Adipose tissue (tissue), 3 donors: Measurements from ENCODE around the gene MLC1. TPM values are rescaled to one million over a fixed set of nuclear protein-coding genes. Genes with fewer than 3 reads are reported as not detected.
"Not testable (repeated sequence)": the region's sequence is repeated elsewhere in the genome, so short reads cannot be mapped to it uniquely, and the experiment has no call there.

Experiments used
- H3K27ac ChIP-seq: one replicate; pipeline ENCODE4 v1.5.1; 2013; ENCODE audit warnings: low read depth, low read length
- WGBS, 3 donors: extraction: QIAGEN DNeasy Blood & Tissue Kit; methylation state at CpG; one replicate each; pipeline ENCODE4 v1.1.7; 2013; 5-methylcytosine and 5-hydroxymethylcytosine counted together
- polyA plus RNA-seq, 3 donors: library from polyadenylated mRNA; stranded (reverse); fragments of 200-250 nt; gene quantifications; one replicate each; pipeline ENCODE4 v1.2.3, GENCODE V29; 2013
- donor health status: healthy with polysubstance abuse.
- donor health status: Bipolar disorder and iron deficiency.
- donor health status: healthy.

The MLC1 gene
- polyA plus RNA-seq, 3 donors, result 0.08 to 0.16 TPM; not detected in 1

GRCh38 chr22:50105208-50106100 lies 20.2 kb upstream of the MLC1 start:
- WGBS, 3 donors, result 36 to 68% (median 41%) methylated on average over 9 of the region's 9 CpGs
- no peak overlapping the region for H3K27ac ChIP-seq

GRCh38 chr22:50104141-50104544 lies 18.9 kb upstream of the MLC1 start:
- no peak overlapping the region for H3K27ac ChIP-seq
- WGBS, 3 donors, result 68 to 73% (median 69%) methylated on average over 6 of the region's 6 CpGs

- WGBS, 3 donors, result 40 to 57% (median 48%) methylated on average over 11 of the region's 11 CpGs
- no peak overlapping the region for H3K27ac ChIP-seq
These were observed 17.7 kb upstream of the MLC1 start for GRCh38 chr22:50102946-50103345.

GRCh38 chr22:50101870-50102565 lies 16.8 kb upstream of the MLC1 start:
- H3K27ac ChIP-seq, result no peak overlapping the region
- 61 to 73% (median 62%) methylated on average over 10 of the region's 10 CpGs for WGBS, 3 donors

- 91 to 96% (median 92%) methylated on average over 3 of the region's 3 CpGs for WGBS, 3 donors
- no peak overlapping the region for H3K27ac ChIP-seq
These were observed 12.8 kb upstream of the MLC1 start for GRCh38 chr22:50098052-50098451.

GRCh38 chr22:50092342-50092741 lies 7.1 kb upstream of the MLC1 start:
- 61 to 78% (median 76%) methylated on average over 5 of the region's 5 CpGs for WGBS, 3 donors
- no peak overlapping the region for H3K27ac ChIP-seq

GRCh38 chr22:50091092-50091768 lies 6.0 kb upstream of the MLC1 start:
- 73 to 86% (median 81%) methylated on average over 29 of the region's 29 CpGs for WGBS, 3 donors
- H3K27ac ChIP-seq, result no peak overlapping the region

- no peak overlapping the region for H3K27ac ChIP-seq
These were observed 5.1 kb upstream of the MLC1 start for GRCh38 chr22:50090412-50090714.

GRCh38 chr22:50089682-50090411 lies 4.6 kb upstream of the MLC1 start, which contains the start of gene MOV10L1:
TSS of gene MOV10L1 (plus strand) at chr22:50090006. CDS start at chr22:50090089, 83 bp downstream.
- H3K27ac ChIP-seq, result no peak within 1 kb of the TSS
- 43 to 48% (median 47%) methylated on average over 69 to 83 of the region's 83 CpGs for WGBS, 3 donors

More at GRCh38 chr22:50090412-50090714, 5.1 kb upstream of the MLC1 start:
- WGBS, 3 donors, result 90 to 95% (median 93%) methylated on average over 22 of the region's 22 CpGs

- WGBS, 3 donors, result 81 to 85% (median 83%) methylated on average over 11 of the region's 11 CpGs
- H3K27ac ChIP-seq, result no peak overlapping the region
These were observed 4.0 kb upstream of the MLC1 start for GRCh38 chr22:50089231-50089630.

GRCh38 chr22:50088096-50088495 lies 2.9 kb upstream of the MLC1 start:
- H3K27ac ChIP-seq, result no peak overlapping the region
- 94 to 98% (median 98%) methylated on average over 11 to 12 of the region's 12 CpGs for WGBS, 3 donors

- H3K27ac ChIP-seq, result no peak overlapping the region
- WGBS, 3 donors, result 87 to 96% (median 95%) methylated on average over 12 of the region's 12 CpGs
These were observed 2.4 kb upstream of the MLC1 start for GRCh38 chr22:50087646-50088045.

GRCh38 chr22:50086975-50087374 lies 1.7 kb upstream of the MLC1 start:
- WGBS, 3 donors, result 81 to 88% (median 87%) methylated on average over 4 of the region's 4 CpGs

GRCh38 chr22:50086526-50086925 lies 1.3 kb upstream of the MLC1 start:
- H3K27ac ChIP-seq, result no peak overlapping the region
- 55 to 70% (median 60%) methylated on average over 5 of the region's 5 CpGs for WGBS, 3 donors

More at GRCh38 chr22:50086975-50087374, 1.7 kb upstream of the MLC1 start:
- H3K27ac ChIP-seq, result not testable (repeated sequence)

- 48 to 83% (median 54%) methylated on average over 16 of the region's 16 CpGs for WGBS, 3 donors
- no peak overlapping the region for H3K27ac ChIP-seq
These were observed 608 bp downstream of the MLC1 start for GRCh38 chr22:50084614-50085021.

GRCh38 chr22:50084080-50084477 lies 1.1 kb downstream of the MLC1 start:
- H3K27ac ChIP-seq, result no peak overlapping the region
- WGBS, 3 donors, result 52 to 74% (median 65%) methylated on average over 10 of the region's 10 CpGs

GRCh38 chr22:50083462-50084079 lies 1.7 kb downstream of the MLC1 start:
- no peak overlapping the region for H3K27ac ChIP-seq
- 56 to 68% (median 64%) methylated on average over 10 to 18 of the region's 18 CpGs for WGBS, 3 donors

GRCh38 chr22:50082961-50083461 lies 2.2 kb downstream of the MLC1 start:
- no peak overlapping the region for H3K27ac ChIP-seq
- WGBS, 3 donors, result 70 to 81% (median 71%) methylated on average over 21 of the region's 21 CpGs
